Frontal cortex (tissue), 4 donors: ENCODE results near the gene HS3ST5. TPM values are rescaled to one million over a fixed set of nuclear protein-coding genes. Genes with fewer than 3 reads are reported as not detected.
"Not testable (repeated sequence)": the region's sequence is repeated elsewhere in the genome, so short reads cannot be mapped to it uniquely, and the experiment has no call there.

Experiments used
- DNase-seq, 2 donors: peaks; one replicate each; pipeline ENCODE4 v3.0.0; 2012; ENCODE audit warnings: low spot score in 2 of 2
- FAIRE-seq: peaks from 2 replicates; lab custom pipeline; 2012; peaks lifted over from hg19 to GRCh38; lab: Jason Lieb, UNC
- total RNA-seq: library from RNA; depleted of rRNA; stranded (reverse); fragments of >200 nt; gene quantifications from one replicate; pipeline ENCODE4 v1.2.3, GENCODE V29; 2014
- donor health status: control.
- donor health status: control.
- donor health status: control.

The HS3ST5 gene
- total RNA-seq, 1 donor from 2014 or later = 13.9 TPM

- FAIRE-seq = no peak
- DNase-seq = no peak
Observed at GRCh38 chr6:114162691-114163347, 180.0 kb downstream of the HS3ST5 start.

GRCh38 chr6:114160881-114161280 is 181.9 kb downstream of the HS3ST5 start:
- FAIRE-seq (no peak), DNase-seq (no peak)

- DNase-seq (no peak), FAIRE-seq (no peak)
Observed at GRCh38 chr6:114159727-114160126, 183.1 kb downstream of the HS3ST5 start.

- DNase-seq = no peak
- no peak for FAIRE-seq
Observed at GRCh38 chr6:114158838-114159694, 183.8 kb downstream of the HS3ST5 start.

- no peak for FAIRE-seq
Observed at GRCh38 chr6:114158411-114158810, 184.4 kb downstream of the HS3ST5 start.

GRCh38 chr6:114157848-114158247 is 185.0 kb downstream of the HS3ST5 start:
- no peak for DNase-seq
- FAIRE-seq = no peak

More at GRCh38 chr6:114158411-114158810, 184.4 kb downstream of the HS3ST5 start:
- no peak for DNase-seq

GRCh38 chr6:114155763-114156162 is 187.1 kb downstream of the HS3ST5 start:
- FAIRE-seq (no peak), DNase-seq (no peak)

GRCh38 chr6:114154812-114155211 is 188.0 kb downstream of the HS3ST5 start:
- FAIRE-seq (no peak), DNase-seq (no peak)

GRCh38 chr6:114153448-114153847 is 189.4 kb downstream of the HS3ST5 start:
- FAIRE-seq (no peak), DNase-seq (no peak)

GRCh38 chr6:114151064-114151690 is 191.6 kb downstream of the HS3ST5 start:
- DNase-seq = no peak

GRCh38 chr6:114149182-114149581 is 193.6 kb downstream of the HS3ST5 start:
- not testable (repeated sequence) for DNase-seq, FAIRE-seq

More at GRCh38 chr6:114151064-114151690, 191.6 kb downstream of the HS3ST5 start:
- no peak for FAIRE-seq

- DNase-seq = no peak
- no peak for FAIRE-seq
Observed at GRCh38 chr6:114144887-114145851, 197.7 kb downstream of the HS3ST5 start.

- FAIRE-seq (no peak), DNase-seq (no peak)
Observed at GRCh38 chr6:114142258-114142657, 200.6 kb downstream of the HS3ST5 start.

GRCh38 chr6:114140416-114140815 is 202.4 kb downstream of the HS3ST5 start:
- DNase-seq = no peak
- FAIRE-seq = no peak

GRCh38 chr6:114138577-114139248 is 204.1 kb downstream of the HS3ST5 start:
- no peak for FAIRE-seq

GRCh38 chr6:114135363-114135971 is 207.4 kb downstream of the HS3ST5 start:
- FAIRE-seq (no peak), DNase-seq (no peak)

More at GRCh38 chr6:114138577-114139248, 204.1 kb downstream of the HS3ST5 start:
- DNase-seq = no peak

GRCh38 chr6:114133816-114134215 is 209.0 kb downstream of the HS3ST5 start:
- FAIRE-seq (no peak), DNase-seq (no peak)

- DNase-seq = no peak
- no peak for FAIRE-seq
Observed at GRCh38 chr6:114131945-114132344, 210.9 kb downstream of the HS3ST5 start.

GRCh38 chr6:114125576-114125975 is 217.2 kb downstream of the HS3ST5 start:
- DNase-seq = no peak
- FAIRE-seq = no peak
